Kidney (tissue), 14 donors: Measurements from ENCODE around the gene SEMA3A. TPM values are rescaled to one million over a fixed set of nuclear protein-coding genes. Genes with fewer than 3 reads are reported as not detected.

Source experiments
- DNase-seq, 5 donors: peaks; one replicate each; pipeline ENCODE4 v3.0.0-alpha.2; 2013 to 2020
- FAIRE-seq: peaks from 2 replicates; lab custom pipeline; 2012; peaks lifted over from hg19 to GRCh38; lab: Jason Lieb, UNC
- H3K27ac ChIP-seq, 2 donors: one replicate each; pipeline ENCODE4 v1.7.0; 2013; ENCODE audit warnings: low read depth in 2 of 2, low read length in 2 of 2, inconsistent platforms in 1 of 2
- H3K27me3 ChIP-seq: one replicate; pipeline ENCODE4 v1.7.1; 2013; ENCODE audit warnings: low read length, inconsistent platforms; ENCODE audit not compliant: control insufficient read depth, insufficient read depth
- H3K36me3 ChIP-seq, 3 donors: one replicate each; pipeline versions ENCODE4 v1.7.0 to v1.7.1; 2013; ENCODE audit warnings: low read length in 3 of 3, control low read depth in 1 of 3, inconsistent platforms in 1 of 3; ENCODE audit not compliant: insufficient read depth in 3 of 3, control insufficient read depth in 2 of 3
- H3K4me1 ChIP-seq, 3 donors: one replicate each; pipeline versions ENCODE4 v1.7.0 to v1.7.1; 2013; ENCODE audit warnings: low read length in 3 of 3, inconsistent platforms in 1 of 3, low read depth in 1 of 3; ENCODE audit not compliant: control insufficient read depth in 2 of 3, insufficient read depth in 2 of 3
- H3K4me3 ChIP-seq, 3 donors: one replicate each; pipeline versions ENCODE4 v1.7.0 to v1.8.1; 2013; ENCODE audit warnings: low read length in 3 of 3, control low read depth in 1 of 3, inconsistent platforms in 1 of 3
- H3K9ac ChIP-seq, 3 donors: one replicate each; pipeline versions ENCODE4 v1.7.0 to v1.7.1; 2013; ENCODE audit warnings: low read length in 3 of 3, control low read depth in 1 of 3, inconsistent platforms in 1 of 3
- H3K9me3 ChIP-seq, 3 donors: one replicate each; pipeline versions ENCODE4 v1.7.0 to v1.7.1; 2013; ENCODE audit warnings: low read length in 3 of 3, control low read depth in 1 of 3, inconsistent platforms in 1 of 3; ENCODE audit not compliant: control insufficient read depth in 2 of 3, insufficient read depth in 1 of 3
- intact Hi-C: fragments of 100-400 bp; cut with DNase I; formaldehyde crosslinking; loops from one replicate; pipeline ENCODE4 v1.11.1; 2022
- polyA plus RNA-seq: library from polyadenylated mRNA; stranded (reverse); fragments of 350-450 nt; fragmentation: Illumina TruSeq; extraction: RNeasy Lipid Tissue Mini Kit (QIAGEN cat#74804); gene quantifications from one replicate; pipeline ENCODE4 v1.2.3, GENCODE V29; 2014; ENCODE audit warnings: low read depth, low replicate concordance; ENCODE audit not compliant: insufficient read depth
- total RNA-seq: library from RNA; stranded (reverse); fragmentation: NEBNext Ultra II Directional; extraction: Animal tissue kit (Norgen Biotek cat#: 25700); gene quantifications from one replicate; pipeline ENCODE4 v1.2.1, GENCODE V29; 2021
- TF ChIP-seq, protein P1 (sequence below): IDR thresholded peaks from 3 replicates; pipeline ENCODE4 v1.5.1; 2012; ENCODE audit warnings: mild to moderate bottlenecking, moderate library complexity, borderline replicate concordance; ENCODE audit not compliant: insufficient read depth; ENCODE audit errors: extremely low read depth
- donor health status: control.
- donor health status: control.
- donor health status: control.
- donor health status: control.
- donor health status: control.
- donor health status: DM: yes; HTN: yes; CAD: no.
- donor health status: Normal renal cell carcinoma (clear cell type).

Gene SEMA3A
- total and polyA plus RNA-seq, 2 donors from 2014 or later, result 0.34 to 10.7 TPM

DNA sequence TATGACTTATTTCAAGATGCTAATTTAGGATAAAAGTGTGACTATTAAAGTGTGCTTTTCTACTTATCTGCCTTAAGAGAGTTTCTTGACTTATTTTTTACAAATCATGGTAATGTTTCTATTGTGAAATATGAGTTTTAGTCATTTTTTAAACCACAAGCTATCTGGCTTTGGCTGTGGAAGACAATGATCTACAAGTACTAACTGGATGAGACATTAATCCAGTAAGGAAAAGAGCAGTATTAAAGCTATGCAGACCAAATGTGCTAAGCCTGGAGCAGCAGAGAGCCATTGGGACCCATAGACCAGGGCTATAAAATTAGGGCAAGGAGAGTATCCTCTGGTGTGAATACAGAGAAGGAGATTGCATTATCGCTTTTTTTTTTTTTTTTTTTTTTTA is 92.4 kb downstream of the SEMA3A start:
- no peak overlapping the region for H3K4me3 ChIP-seq
- H3K9me3 ChIP-seq, result no peaks in the 10 kb centered on the region
- no peaks in the 10 kb centered on the region for H3K27me3 ChIP-seq
- H3K4me1 ChIP-seq, result no peaks in the 10 kb centered on the region
- DNase-seq (no peak), FAIRE-seq (no peak)
- TF ChIP-seq, protein P1, sequence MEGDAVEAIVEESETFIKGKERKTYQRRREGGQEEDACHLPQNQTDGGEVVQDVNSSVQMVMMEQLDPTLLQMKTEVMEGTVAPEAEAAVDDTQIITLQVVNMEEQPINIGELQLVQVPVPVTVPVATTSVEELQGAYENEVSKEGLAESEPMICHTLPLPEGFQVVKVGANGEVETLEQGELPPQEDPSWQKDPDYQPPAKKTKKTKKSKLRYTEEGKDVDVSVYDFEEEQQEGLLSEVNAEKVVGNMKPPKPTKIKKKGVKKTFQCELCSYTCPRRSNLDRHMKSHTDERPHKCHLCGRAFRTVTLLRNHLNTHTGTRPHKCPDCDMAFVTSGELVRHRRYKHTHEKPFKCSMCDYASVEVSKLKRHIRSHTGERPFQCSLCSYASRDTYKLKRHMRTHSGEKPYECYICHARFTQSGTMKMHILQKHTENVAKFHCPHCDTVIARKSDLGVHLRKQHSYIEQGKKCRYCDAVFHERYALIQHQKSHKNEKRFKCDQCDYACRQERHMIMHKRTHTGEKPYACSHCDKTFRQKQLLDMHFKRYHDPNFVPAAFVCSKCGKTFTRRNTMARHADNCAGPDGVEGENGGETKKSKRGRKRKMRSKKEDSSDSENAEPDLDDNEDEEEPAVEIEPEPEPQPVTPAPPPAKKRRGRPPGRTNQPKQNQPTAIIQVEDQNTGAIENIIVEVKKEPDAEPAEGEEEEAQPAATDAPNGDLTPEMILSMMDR, result no peak
- H3K36me3 ChIP-seq, result no peaks in the 10 kb centered on the region
- H3K27ac ChIP-seq, result no peak overlapping the region
- no peak overlapping the region for H3K9ac ChIP-seq
- intact Hi-C loops, result no loop called here

DNA sequence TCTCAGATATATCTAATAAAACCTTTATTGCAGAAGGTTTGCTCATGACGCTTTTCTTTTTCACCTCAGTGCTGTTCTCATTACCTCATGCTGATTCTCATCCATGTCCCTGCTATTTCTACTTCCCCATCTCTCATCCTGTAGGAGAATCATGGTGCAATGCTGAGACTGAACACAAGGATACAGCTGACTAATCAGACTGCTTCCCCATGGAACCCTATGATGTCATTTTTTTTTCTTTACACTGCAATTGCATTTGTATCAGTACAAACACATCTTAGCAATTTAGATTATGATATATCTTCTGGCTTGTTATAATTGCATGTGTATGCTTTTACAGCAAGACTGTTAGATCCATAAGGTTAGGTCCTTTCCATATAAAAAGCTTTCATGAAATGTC is 93.7 kb downstream of the SEMA3A start:
- Histone ChIP-seq H3K4me3 (no peak overlapping the region), H3K27ac (no peak overlapping the region), H3K36me3 (no peaks in the 10 kb centered on the region), H3K4me1 (no peaks in the 10 kb centered on the region), H3K9ac (no peak overlapping the region), H3K27me3 (no peaks in the 10 kb centered on the region), H3K9me3 (no peaks in the 10 kb centered on the region)
- DNase-seq (no peak), FAIRE-seq (no peak)
- TF ChIP-seq, protein P1, result no peak
- intact Hi-C loops, result no loop called here

DNA sequence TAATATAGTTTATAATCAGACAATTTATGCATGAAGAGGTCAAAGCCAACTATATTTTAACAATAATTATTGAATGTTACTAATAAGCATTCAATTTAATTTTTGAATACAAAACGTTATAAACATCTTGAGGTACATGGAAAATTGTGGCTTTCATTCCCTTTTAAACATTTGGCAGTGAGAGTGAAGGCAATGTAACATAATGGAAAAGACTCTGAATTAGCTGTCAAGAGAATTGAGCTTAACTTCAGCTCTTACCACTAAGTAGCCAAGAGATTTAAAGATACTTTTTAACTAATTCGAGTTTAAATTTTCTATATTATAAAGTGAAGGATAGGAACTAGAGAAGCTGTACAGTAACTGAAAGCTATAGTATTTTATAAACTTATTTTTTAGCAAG is 98.6 kb downstream of the SEMA3A start:
- no peak for FAIRE-seq
- H3K27ac ChIP-seq, result no peak overlapping the region

More for the DNA sequence above, 98.6 kb downstream of the SEMA3A start:
- H3K36me3 ChIP-seq, result no peaks in the 10 kb centered on the region
- no peaks in the 10 kb centered on the region for H3K27me3 ChIP-seq
- H3K4me1 ChIP-seq, result no peaks in the 10 kb centered on the region
- intact Hi-C loops, result no loop called here
- no peak for DNase-seq
- no peak overlapping the region for H3K9ac ChIP-seq
- H3K4me3 ChIP-seq, result no peak overlapping the region
- H3K9me3 ChIP-seq, result no peaks in the 10 kb centered on the region
- TF ChIP-seq, protein P1, result no peak
